ENCODE measurements around the gene CCL4. TPM values are rescaled to one million over a fixed set of nuclear protein-coding genes. Genes with fewer than 3 reads are reported as not detected.

Gene CCL4
- total RNA-seq, 1 donor, result 0.36 TPM

DNA sequence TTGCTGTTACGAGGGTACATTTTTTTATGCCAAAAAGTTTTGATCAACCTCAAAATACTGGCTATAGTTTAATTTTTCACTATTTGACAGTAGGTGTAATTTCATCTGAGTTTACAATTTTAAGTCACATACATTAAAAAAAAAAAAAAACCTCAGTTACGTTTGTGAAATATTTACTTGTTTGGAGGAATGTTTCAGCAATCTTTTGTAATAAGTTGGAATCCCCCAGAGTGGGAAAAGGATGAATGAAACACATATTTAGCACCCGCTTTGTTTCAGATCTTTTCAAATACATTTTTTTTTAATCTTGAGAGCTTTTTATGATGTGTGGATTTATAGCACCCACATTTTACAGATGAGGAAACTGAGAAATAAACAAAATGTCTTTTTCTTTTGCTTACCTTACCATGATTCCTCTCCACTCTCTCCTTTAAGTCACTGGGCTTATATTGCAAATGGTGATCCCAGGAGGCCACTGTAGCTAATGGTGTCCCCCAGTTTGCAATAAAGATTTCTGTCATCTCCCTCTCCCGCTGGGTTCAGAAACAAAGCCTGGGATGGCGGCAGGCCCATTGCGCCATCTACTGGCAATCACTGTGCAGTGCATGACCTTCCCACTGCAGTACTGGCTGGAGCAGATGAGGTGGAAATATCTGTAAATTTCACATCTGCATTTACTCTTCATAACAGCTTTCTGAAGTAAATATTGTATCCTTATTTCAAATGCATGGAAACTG lies 45.1 kb downstream of the CCL4 start:
- TF ChIP-seq, protein P1, sequence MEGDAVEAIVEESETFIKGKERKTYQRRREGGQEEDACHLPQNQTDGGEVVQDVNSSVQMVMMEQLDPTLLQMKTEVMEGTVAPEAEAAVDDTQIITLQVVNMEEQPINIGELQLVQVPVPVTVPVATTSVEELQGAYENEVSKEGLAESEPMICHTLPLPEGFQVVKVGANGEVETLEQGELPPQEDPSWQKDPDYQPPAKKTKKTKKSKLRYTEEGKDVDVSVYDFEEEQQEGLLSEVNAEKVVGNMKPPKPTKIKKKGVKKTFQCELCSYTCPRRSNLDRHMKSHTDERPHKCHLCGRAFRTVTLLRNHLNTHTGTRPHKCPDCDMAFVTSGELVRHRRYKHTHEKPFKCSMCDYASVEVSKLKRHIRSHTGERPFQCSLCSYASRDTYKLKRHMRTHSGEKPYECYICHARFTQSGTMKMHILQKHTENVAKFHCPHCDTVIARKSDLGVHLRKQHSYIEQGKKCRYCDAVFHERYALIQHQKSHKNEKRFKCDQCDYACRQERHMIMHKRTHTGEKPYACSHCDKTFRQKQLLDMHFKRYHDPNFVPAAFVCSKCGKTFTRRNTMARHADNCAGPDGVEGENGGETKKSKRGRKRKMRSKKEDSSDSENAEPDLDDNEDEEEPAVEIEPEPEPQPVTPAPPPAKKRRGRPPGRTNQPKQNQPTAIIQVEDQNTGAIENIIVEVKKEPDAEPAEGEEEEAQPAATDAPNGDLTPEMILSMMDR (IDR thresholded peaks at IDR 0.05; ENCODE audit: extremely low read depth, low read depth, low read length), result peak; percentile 99
- Histone ChIP-seq H3K27ac (ENCODE audit: low read depth, low read length) (no peak overlapping the region), H3K79me2 (ENCODE audit: insufficient read depth, low read length) (no peaks in the 10 kb centered on the region), H3K27me3 (ENCODE audit: insufficient read depth, low read length) (no peaks in the 10 kb centered on the region), H3K9me3 (ENCODE audit: low read depth, low read length) (no peaks in the 10 kb centered on the region), H2AFZ (ENCODE audit: low read length) (no peak overlapping the region), H3K4me3 (ENCODE audit: insufficient read depth, low read length) (no peak overlapping the region), H3K36me3 (ENCODE audit: insufficient read depth, low read length) (no peaks in the 10 kb centered on the region), H4K20me1 (ENCODE audit: insufficient read depth, low read length) (peaks cover 2% of the 10 kb centered on the region), H3K4me1 (ENCODE audit: insufficient read depth, low read length) (peaks cover 13% of the 10 kb centered on the region), H3K4me2 (ENCODE audit: insufficient read depth, low read length) (peak overlapping the region; percentile 46)
- DNase-seq (ENCODE audit: insufficient read length, low spot score, missing footprints), result peak; percentile 75

GRCh38 chr17:36149296-36149820 lies 45.7 kb downstream of the CCL4 start:
- Histone ChIP-seq H3K4me2 (ENCODE audit: insufficient read depth, low read length) (peak overlapping the region; percentile 46), H2AFZ (ENCODE audit: low read length) (peak overlapping the region; percentile 16), H3K79me2 (ENCODE audit: insufficient read depth, low read length) (no peaks in the 10 kb centered on the region)

GRCh38 chr17:36151891-36152638 lies 48.4 kb downstream of the CCL4 start:
- DNase-seq (ENCODE audit: insufficient read length, low spot score, missing footprints), result no peak

More at GRCh38 chr17:36149296-36149820, 45.7 kb downstream of the CCL4 start:
- DNase-seq (ENCODE audit: insufficient read length, low spot score, missing footprints), result peak; percentile 89
- Histone ChIP-seq H3K4me1 (ENCODE audit: insufficient read depth, low read length) (peaks cover 13% of the 10 kb centered on the region), H3K9me3 (ENCODE audit: low read depth, low read length) (no peaks in the 10 kb centered on the region), H4K20me1 (ENCODE audit: insufficient read depth, low read length) (peaks cover 2% of the 10 kb centered on the region), H3K36me3 (ENCODE audit: insufficient read depth, low read length) (no peaks in the 10 kb centered on the region), H3K27ac (ENCODE audit: low read depth, low read length) (no peak overlapping the region), H3K4me3 (ENCODE audit: insufficient read depth, low read length) (no peak overlapping the region), H3K27me3 (ENCODE audit: insufficient read depth, low read length) (no peaks in the 10 kb centered on the region)
- TF ChIP-seq, protein P1 (IDR thresholded peaks at IDR 0.05; ENCODE audit: extremely low read depth, low read depth, low read length), result no peak

More at GRCh38 chr17:36151891-36152638, 48.4 kb downstream of the CCL4 start:
- H3K79me2 ChIP-seq (ENCODE audit: insufficient read depth, low read length), result no peaks in the 10 kb centered on the region
- H3K36me3 ChIP-seq (ENCODE audit: insufficient read depth, low read length), result no peaks in the 10 kb centered on the region
- H3K4me2 ChIP-seq (ENCODE audit: insufficient read depth, low read length), result no peak overlapping the region
- no peaks in the 10 kb centered on the region for H3K9me3 ChIP-seq (ENCODE audit: low read depth, low read length)
- no peak overlapping the region for H3K4me3 ChIP-seq (ENCODE audit: insufficient read depth, low read length)
- peaks cover 2% of the 10 kb centered on the region for H4K20me1 ChIP-seq (ENCODE audit: insufficient read depth, low read length)
- H2AFZ ChIP-seq (ENCODE audit: low read length), result no peak overlapping the region
- no peaks in the 10 kb centered on the region for H3K27me3 ChIP-seq (ENCODE audit: insufficient read depth, low read length)
- H3K27ac ChIP-seq (ENCODE audit: low read depth, low read length), result no peak overlapping the region
- TF ChIP-seq, protein P1 (IDR thresholded peaks at IDR 0.05; ENCODE audit: extremely low read depth, low read depth, low read length), result no peak
- peaks cover 13% of the 10 kb centered on the region for H3K4me1 ChIP-seq (ENCODE audit: insufficient read depth, low read length)

Measured in osteoblast (primary cell).